NCI-H2107 (cell line): ENCODE results near the gene DDI1.
"Not testable (repeated sequence)": the region's sequence is repeated elsewhere in the genome, so short reads cannot be mapped to it uniquely, and the experiment has no call there.

Experiments used
- DNase-seq: peaks from one replicate; lab custom pipeline; 2025; lab: John Stamatoyannopoulos, UW

The DDI1 gene

GRCh38 chr11:104041792-104042191 lies 5.4 kb downstream of the DDI1 start:
- DNase-seq = no peak

GRCh38 chr11:104043142-104043541 lies 6.7 kb downstream of the DDI1 start:
- no peak for DNase-seq

GRCh38 chr11:104043678-104044239 lies 7.3 kb downstream of the DDI1 start:
- DNase-seq = no peak

- no peak for DNase-seq
Measured at GRCh38 chr11:104046331-104046730, 9.9 kb downstream of the DDI1 start.

- DNase-seq = not testable (repeated sequence)
Measured at GRCh38 chr11:104046858-104047257, 10.4 kb downstream of the DDI1 start.

GRCh38 chr11:104049116-104049515 lies 12.7 kb downstream of the DDI1 start:
- no peak for DNase-seq

GRCh38 chr11:104051778-104052177 lies 15.3 kb downstream of the DDI1 start:
- no peak for DNase-seq

- no peak for DNase-seq
Measured at GRCh38 chr11:104053743-104054478, 17.5 kb downstream of the DDI1 start.

- DNase-seq = no peak
Measured at GRCh38 chr11:104054911-104055529, 18.6 kb downstream of the DDI1 start.

GRCh38 chr11:104055596-104055995 lies 19.2 kb downstream of the DDI1 start:
- DNase-seq = no peak

- DNase-seq = no peak
Measured at GRCh38 chr11:104057908-104058307, 21.5 kb downstream of the DDI1 start.

GRCh38 chr11:104058680-104059079 lies 22.2 kb downstream of the DDI1 start:
- DNase-seq = no peak

- no peak for DNase-seq
Measured at GRCh38 chr11:104060004-104060794, 23.8 kb downstream of the DDI1 start.

GRCh38 chr11:104060820-104061219 lies 24.4 kb downstream of the DDI1 start:
- DNase-seq = no peak

GRCh38 chr11:104061853-104062521 lies 25.5 kb downstream of the DDI1 start:
- no peak for DNase-seq

GRCh38 chr11:104064034-104064630 lies 27.7 kb downstream of the DDI1 start:
- no peak for DNase-seq

- DNase-seq = no peak
Measured at GRCh38 chr11:104067534-104067933, 31.1 kb downstream of the DDI1 start.

GRCh38 chr11:104073950-104074705 lies 37.7 kb downstream of the DDI1 start:
- DNase-seq = no peak

- no peak for DNase-seq
Measured at GRCh38 chr11:104075091-104075490, 38.7 kb downstream of the DDI1 start.

- no peak for DNase-seq
Measured at GRCh38 chr11:104075706-104076105, 39.3 kb downstream of the DDI1 start.

GRCh38 chr11:104076455-104076854 lies 40.0 kb downstream of the DDI1 start:
- no peak for DNase-seq
